GM18868 (cell line): ENCODE results near the gene KDM4D.
"Not testable (repeated sequence)": the region's sequence is repeated elsewhere in the genome, so short reads cannot be mapped to it uniquely, and the experiment has no call there.

Experiments used
- ATAC-seq: cut with Tn5 transposase; IDR thresholded peaks from one replicate; pipeline ENCODE4 v1.9.1; 2021; ENCODE audit warnings: mild to moderate bottlenecking, moderate library complexity; ENCODE audit not compliant: unreplicated experiment

The KDM4D gene

DNA sequence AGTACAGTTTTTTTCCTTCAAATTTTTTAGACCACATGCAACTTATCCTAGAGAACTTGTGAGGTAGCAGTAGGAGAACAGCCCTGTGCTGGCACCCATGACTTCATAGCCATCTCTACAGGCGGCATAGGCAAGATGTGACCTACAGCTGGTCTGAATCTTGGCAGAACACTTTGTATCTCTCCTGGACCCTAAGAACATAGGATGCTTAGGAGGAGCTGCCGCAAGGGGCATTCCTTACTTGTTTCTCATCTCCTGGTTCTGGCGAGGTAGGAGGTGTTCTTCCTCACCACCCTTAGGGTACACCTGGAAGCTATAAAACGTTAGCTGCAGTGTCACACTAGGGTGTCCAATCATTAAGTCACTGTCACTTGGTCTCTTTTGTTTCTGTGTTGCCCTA, 16.5 kb upstream of the KDM4D start:
- no peak for ATAC-seq

DNA sequence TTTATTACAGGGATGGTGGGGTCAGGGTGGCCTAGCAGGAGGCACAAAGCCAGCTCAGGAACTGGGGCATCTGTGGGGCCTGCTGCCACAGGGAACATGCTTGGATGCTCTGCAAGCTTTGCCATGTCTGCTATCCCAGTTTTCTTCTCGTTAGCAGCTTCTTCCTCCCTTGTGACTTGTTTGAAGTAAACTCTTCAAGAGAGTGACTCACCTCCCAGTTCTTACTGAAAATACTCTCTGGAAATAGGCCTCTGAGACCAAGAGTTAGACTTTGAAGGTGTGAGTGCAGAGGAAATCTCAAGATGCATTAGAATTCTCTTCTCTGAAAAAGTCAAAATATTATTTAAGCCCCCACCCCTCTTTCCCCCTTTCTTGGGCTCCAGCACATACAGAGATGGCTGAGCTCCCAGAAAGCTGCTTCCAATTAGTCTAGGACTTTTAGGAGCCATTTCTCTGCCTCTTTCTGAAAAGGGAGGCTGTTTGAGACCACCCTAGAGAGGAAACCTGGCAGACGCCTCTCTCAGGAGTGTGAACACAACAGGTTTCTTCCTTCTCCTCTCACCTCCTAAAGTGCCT, 15.3 kb upstream of the KDM4D start:
- ATAC-seq: no peak

DNA sequence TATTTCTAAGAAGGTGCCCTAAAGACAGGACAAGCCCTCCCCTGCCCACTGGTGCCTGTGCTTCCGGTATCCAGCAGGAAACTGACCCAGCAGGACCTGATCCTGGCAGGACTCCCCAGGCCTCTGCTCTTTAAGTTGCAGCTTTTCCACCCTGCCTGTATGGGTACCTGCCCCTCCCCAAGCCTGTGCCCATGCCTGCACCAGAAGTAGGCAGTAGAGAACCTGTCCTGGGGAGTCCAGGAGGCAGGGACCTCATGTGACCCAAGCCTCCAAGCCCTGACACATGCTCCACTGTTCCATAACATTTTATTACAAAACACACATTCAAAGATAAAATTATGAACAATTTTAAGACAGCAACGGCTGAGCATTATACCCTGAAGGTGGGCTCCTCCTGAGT, 14.3 kb upstream of the KDM4D start:
- ATAC-seq: no peak

DNA sequence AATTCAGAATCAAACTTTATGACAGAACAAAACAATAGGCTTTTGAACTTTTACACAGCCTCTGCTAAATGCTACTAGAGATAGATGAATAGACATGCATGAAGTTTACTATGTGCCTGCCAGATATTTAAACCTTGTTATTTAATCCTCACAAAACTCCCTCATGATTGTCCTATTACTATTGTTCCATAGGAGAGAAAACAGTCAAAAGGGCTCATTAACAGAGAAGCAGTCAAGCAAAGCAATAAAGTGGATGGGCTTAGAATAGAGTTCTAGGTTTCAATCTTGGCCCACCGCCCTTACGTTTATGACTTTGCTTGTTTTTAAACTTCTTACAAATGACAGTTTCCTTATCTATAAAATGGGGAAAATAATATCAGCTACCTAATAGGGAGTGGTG, 13.0 kb upstream of the KDM4D start:
- no peak for ATAC-seq

DNA sequence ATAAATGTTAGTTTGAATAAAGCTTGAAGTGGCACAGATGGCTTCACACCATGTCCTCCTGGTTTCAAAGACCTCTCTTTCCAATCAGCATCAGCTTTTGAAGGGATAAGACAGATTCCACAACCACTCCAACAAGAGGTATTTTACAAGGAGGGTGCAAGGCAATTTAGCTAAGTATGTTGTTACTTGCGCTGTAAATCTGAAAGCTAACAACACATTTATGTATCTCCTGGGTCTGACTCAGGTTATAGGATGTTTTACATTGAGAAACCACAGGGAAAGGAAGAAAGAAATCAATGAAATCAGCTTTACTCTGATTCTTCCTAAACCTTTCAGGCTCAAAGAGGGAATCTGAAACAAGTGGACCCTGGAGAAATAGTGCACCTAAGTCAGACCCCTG, 12.3 kb upstream of the KDM4D start:
- no peak for ATAC-seq

DNA sequence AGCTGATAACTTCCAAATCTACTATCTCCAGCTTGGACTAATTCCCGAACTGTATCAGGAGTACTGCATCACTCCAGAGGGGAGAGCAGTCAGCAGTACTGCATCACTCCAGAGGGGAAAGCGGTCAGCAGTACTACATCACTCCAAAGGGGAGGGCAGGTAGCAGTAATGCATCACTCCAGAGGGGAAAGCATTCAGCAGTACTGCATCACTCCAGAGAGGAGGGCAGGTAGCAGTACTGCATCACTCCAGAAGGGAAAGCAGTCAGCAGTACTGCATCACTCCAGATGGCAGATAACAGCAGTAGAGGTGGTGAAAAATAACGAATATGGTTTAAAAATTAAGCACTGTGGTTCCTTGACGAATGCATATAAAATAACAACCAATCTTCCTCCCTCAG, 8.6 kb upstream of the KDM4D start:
- no peak for ATAC-seq

DNA sequence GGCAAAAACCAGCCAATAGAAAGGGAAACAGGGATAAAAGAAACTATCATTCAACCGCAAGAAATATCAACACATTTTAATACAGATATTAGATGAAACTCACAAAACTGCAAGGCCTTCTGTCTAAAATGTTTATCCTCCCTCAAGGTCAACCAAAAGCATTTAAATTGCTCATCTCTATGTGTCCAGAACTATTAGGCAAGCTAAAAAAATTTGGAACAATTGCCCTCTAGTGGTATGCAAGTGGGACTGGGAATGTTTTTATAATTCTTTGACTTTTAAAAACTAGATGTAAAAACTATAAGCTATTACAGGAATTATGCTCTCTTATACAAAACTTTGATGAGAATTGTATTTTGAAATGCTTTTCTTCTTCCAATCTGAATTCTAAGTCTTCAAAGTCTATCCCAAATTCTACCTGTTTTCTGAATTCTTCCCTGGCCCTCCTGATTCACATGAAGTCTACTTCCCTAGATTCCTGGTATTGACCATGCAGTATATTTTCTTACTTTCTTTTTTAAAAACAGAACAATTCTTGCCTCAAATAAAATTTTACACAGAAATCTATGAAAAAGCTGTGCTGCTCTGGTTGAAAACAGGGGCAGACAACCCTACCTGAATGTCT, 5.1 kb upstream of the KDM4D start:
- no peak for ATAC-seq

DNA sequence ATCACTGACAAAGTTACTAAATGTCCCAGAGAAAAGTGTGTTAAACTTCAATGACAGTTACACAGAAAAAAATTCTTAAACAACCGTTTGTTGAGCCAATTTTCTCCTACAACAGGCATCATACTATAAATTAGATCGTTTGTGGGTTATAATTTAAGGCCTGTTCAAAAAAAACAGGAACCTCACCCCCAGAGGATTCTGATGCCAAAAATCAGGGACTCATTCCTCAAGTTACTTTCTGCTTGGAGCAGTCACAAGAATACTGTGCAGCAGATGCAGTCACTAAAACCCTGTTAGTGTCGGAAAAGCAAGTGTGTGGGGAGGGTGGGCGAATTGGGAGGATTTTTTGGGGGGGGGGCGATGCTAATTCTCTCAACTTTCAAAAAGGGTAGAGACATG, 810 bp upstream of the KDM4D start:
- no peak for ATAC-seq

DNA sequence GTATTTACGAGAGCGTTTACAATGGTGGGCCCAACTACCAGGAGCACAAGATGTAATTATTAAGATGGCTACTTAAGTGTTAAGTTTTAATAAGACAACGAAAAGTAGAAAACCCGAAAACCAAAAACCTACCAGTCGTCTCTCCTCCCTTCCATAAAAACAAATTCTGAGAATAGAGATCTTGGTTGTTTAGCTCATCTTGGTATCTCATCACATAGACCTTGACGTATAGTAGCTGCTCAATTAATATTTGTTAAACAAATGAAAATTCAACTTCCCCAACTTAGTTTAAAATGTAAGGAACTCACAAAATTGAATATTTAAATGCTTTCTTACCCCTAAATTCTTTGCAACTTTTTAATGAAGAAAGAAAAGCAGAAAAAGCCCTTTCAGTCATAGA, 669 bp downstream of the KDM4D start:
- no peak for ATAC-seq

DNA sequence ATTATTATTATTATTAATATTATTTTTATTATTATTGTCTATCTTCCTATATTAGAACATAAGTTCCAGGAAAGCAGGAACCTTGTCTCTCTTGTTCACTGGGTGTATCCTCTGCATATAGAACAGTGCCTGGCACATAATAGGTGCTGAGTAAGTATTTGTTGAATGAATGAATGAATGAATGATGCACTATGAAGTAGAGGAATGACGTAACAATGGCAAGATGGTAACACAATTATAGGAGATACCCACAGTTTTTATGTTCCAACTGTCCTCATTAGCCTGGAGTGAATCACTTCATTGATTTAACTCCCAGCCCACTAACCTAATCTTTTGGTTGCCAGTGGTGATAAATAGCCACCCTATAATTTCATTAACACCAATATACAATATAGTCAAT, 2.1 kb downstream of the KDM4D start:
- ATAC-seq: no peak

DNA sequence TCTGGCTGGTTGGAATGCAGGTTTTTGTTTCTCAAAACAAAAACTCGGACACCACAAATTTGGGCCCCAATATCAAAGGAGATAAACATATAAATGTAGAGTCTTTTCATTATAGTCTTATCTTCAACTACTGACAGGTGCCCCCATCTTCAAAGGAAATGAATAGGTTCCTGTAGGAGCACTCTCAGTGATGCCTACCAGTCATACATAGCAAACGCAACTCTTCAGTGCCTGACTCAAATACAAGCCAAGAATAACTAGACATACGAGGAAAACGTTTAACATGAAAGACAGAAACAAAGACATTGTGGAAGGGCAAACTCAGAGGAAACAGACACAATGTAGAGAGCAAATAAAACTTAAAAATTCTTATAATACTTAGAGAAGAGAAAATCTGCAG, 13.9 kb downstream of the KDM4D start:
- ATAC-seq: no peak

DNA sequence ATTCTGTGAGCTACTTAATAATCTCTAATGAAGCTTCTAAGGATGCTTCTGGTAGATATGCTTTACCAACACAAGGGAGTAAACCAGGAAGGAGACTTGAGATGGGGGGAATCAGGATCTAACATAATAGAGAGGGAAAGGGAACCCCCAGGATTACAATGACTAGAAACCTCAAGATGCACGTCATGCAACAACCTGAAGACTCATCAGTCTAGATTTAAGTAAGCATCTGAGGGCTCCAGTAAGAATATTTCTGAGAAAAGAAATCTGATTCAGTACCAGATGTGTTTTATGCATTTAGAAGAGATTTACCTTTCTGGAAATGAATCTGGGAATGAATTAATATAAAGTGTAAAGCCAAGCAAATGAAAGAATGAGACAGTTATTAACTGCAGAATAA, 15.2 kb downstream of the KDM4D start:
- no peak for ATAC-seq

DNA sequence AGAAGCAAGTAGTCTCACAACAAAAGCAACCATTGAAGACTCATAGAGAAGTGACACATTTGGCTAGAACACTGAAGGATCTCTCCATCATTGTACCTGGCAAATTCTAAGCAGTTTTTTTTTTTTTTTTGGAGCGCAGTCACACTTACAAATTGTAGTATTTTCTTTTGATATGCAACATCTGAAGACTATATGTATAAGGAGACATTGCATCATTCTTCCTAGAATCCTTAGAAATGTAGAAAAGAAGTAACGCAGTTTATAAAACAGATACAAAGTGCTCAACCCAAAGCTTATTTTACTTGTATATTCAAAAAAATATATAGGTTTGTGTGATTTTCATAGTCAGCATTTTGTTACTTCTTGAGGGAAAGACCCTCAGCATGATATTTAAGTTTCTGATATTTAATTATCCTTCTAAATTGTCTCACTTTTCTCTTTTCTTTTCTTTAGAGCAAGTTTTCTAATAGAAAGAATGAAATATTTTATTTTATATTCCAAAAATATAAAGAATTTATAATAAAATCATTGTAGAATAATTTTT, 20.0 kb downstream of the KDM4D start:
- no peak for ATAC-seq

DNA sequence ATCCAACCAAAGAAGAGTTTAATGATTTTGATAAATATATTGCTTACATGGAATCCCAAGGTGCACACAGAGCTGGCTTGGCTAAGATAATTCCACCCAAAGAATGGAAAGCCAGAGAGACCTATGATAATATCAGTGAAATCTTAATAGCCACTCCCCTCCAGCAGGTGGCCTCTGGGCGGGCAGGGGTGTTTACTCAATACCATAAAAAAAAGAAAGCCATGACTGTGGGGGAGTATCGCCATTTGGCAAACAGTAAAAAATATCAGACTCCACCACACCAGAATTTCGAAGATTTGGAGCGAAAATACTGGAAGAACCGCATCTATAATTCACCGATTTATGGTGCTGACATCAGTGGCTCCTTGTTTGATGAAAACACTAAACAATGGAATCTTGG, 23.9 kb downstream of the KDM4D start:
- no peak for ATAC-seq

DNA sequence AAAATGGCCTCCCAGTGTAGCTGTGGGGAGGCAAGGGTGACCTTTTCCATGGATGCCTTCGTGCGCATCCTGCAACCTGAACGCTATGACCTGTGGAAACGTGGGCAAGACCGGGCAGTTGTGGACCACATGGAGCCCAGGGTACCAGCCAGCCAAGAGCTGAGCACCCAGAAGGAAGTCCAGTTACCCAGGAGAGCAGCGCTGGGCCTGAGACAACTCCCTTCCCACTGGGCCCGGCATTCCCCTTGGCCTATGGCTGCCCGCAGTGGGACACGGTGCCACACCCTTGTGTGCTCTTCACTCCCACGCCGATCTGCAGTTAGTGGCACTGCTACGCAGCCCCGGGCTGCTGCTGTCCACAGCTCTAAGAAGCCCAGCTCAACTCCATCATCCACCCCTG, 24.8 kb downstream of the KDM4D start:
- ATAC-seq: no peak

DNA sequence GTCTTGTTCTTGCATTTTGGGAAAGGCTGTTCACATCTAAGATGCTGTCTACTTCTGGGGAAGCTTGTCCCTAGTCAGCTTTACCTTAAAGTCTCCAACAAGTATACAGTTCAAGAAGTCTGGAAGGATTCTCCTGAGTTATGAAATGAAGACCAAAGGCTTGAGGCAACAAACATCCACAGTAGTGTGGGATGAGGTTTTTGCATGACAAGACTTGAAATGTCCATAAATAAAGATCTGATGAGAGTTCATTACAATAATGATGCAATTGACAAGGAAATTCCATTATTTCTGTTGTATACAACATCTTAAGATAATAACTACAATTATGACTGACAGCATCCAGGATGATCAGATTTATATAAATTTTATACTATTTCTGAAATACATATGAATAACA, 30.2 kb downstream of the KDM4D start:
- no peak for ATAC-seq

DNA sequence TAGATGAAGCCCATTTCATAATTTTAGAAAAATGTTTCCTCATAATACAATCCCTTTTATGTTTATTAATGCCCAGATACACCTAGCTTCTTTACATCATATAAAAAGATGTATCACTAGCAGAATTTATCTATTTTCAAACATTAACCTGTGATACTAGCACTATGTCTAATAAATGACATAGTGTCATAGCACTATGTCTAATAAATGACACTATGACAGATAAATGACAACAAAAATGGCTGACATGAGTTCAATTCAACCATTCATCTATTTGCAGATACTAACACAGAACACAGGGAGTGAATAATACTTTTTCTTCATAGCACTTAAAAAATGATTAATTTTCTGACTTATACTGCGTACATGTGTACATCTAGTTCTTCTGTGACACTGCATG, 32.1 kb downstream of the KDM4D start:
- no peak for ATAC-seq

DNA sequence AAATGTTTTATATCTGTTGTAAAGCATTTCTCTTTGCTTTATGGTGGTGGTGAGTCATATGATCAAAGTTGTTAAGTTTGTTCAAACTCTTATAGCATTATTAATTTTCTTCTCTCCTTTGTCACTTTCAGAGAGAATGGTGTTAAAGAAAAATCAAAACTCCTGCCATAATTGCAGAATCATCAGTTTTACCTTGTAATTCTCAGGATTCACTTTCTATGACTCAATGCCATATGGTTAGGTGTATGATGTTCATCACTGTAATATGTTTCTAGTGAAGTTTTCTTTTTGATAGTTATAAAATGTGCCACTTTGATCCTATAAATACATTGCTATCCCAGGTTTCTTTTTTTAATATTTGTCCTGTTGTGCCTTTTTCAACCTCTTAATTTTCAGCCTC, 37.9 kb downstream of the KDM4D start:
- ATAC-seq: no peak

DNA sequence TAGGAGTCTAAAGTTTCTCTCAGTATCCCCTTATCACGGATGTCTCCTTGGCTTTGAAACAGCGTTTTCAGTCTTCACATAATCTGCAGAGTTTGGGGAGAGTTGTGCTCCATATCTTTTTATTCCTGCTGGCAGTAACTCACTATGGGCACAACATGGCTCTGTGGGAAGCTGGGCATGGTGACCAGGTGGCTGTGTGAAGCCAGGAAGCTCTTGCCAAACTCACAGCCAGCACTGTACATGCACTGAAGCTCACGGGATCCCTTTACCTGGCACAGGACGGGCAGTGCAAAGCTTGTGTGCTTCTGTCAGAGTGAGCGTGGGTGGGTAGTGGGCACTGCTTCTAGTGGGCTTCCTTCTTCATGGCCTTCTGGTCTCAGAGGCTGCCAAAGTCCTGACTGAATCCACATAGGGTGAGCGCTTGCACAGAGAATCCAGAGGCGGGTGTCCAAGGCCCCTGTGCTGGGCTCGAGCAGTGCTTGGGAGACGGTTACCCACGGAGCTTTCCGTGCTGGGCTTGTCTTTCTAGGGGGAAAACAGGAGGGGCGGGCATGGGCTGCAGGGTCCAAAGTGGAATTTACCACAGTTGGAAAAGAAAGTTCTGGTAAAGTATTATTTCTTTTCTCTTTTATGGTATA, 40.8 kb downstream of the KDM4D start:
- no peak for ATAC-seq

DNA sequence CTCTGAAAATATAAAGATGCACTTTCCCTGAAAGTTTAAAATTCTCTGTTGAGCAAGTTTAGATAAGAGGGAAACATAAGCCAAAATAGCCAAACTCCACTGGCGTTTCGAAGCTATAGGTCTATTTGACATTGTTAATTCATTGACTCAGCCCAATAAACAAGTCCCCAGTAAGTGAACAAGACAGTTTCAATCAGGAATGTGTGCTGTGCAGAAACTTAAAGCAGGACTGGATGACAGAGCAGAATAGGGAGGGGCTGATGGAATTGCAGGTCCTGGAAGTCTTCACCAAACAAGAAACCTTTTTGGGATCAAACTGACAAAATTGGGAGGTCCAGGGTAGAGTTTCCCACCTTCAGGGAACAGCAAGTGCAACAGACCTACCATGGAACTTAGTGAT, 42.6 kb downstream of the KDM4D start:
- no peak for ATAC-seq

DNA sequence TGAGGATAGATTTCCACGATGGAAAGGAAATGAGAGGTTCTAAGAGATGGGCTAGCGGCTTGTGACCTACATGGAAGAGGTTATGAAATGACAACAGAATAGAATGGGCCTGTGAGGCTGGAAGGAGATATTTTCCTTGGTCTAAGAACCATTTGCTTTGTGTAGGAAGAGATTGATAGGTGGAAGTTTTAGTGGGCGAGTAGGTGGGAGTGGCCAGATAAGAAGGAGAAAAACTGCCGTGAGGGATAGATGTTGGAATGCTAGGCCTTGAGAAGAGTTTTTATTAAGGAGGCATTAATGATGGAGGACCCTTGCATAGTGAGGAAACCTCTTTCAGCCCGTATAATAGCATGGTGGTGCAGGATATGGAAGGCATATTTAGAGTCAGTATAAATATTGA, 48.0 kb downstream of the KDM4D start:
- ATAC-seq: not testable (repeated sequence)

DNA sequence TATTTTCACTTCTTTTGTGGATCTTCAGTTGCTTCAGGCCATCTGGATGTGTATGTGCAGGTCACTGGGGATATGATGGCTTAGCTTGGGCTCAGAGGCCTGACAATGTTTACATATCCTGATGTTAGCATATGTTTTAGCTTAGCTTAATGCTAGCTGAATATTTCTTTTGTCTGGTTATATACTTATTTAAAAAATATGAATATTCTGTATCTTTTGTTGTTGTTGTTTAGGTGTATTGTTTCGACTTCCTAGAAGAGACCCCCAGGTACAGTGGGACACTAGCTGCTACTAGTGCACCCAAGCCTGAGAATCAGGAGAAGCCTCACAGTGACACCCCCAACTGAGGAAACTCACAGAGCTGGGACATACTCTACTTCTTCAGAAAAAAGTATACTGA, 51.4 kb downstream of the KDM4D start, which contains the start of gene KDM4E:
KDM4E (plus strand) TSS at position 301 of the 400 bp plus-strand sequence. CDS start 300 bp downstream, outside the sequence.
- no peak for ATAC-seq
